IMR-90 (cell line): ENCODE results near the gene MROH2A.

Experiments used
- BHLHE40 ChIP-seq: fragments of 150-350 bp; IDR thresholded peaks from 2 replicates; pipeline ENCODE4 v1.6.1; 2016; ENCODE audit warnings: mild to moderate bottlenecking, low read depth, low read length
- CEBPB ChIP-seq: IDR thresholded peaks from 2 replicates; pipeline ENCODE4 v1.6.1; 2012; ENCODE audit warnings: low read depth, low read length, improper control_type of control experiment
- CHD1 ChIP-seq: IDR thresholded peaks from 2 replicates; pipeline ENCODE4 v1.6.1; 2012; ENCODE audit warnings: low read depth, low read length, improper control_type of control experiment
- MAZ ChIP-seq: IDR thresholded peaks from 2 replicates; pipeline ENCODE4 v1.6.1; 2012; ENCODE audit warnings: low read depth, mild to moderate bottlenecking, low read length, improper control_type of control experiment, moderate library complexity, borderline replicate concordance
- MXI1 ChIP-seq: IDR thresholded peaks from 2 replicates; pipeline ENCODE4 v1.6.1; 2012; ENCODE audit warnings: low read depth, mild to moderate bottlenecking, low read length, moderate library complexity, borderline replicate concordance
- NFE2L2 ChIP-seq: fragments of 150-350 bp; IDR thresholded peaks from 2 replicates; pipeline ENCODE4 v1.6.1; 2016; ENCODE audit warnings: low read depth, mild to moderate bottlenecking, low read length
- POLR2A ChIP-seq: IDR thresholded peaks from 2 replicates; pipeline ENCODE4 v1.6.1; 2012; ENCODE audit warnings: mild to moderate bottlenecking, low read depth, low read length
- RAD21 ChIP-seq: IDR thresholded peaks from 2 replicates; pipeline ENCODE4 v1.6.1; 2012; ENCODE audit warnings: low read length, improper control_type of control experiment
- RCOR1 ChIP-seq: IDR thresholded peaks from 2 replicates; pipeline ENCODE4 v1.6.1; 2012; ENCODE audit warnings: mild to moderate bottlenecking, low read length, improper control_type of control experiment; ENCODE audit not compliant: insufficient replicate concordance
- RFX5 ChIP-seq: IDR thresholded peaks from 2 replicates; pipeline ENCODE4 v1.8.0; 2012; ENCODE audit warnings: low read depth, mild to moderate bottlenecking, low read length, moderate library complexity
- USF2 ChIP-seq: fragments of 150-350 bp; IDR thresholded peaks from 2 replicates; pipeline ENCODE4 v1.6.1; 2017; ENCODE audit warnings: mild to moderate bottlenecking, antibody characterized with exemption, low read length, low read depth
- TF ChIP-seq, protein P1 (sequence below): conservative IDR thresholded peaks from 2 replicates; pipeline ENCODE4 v1.5.1; 2012; ENCODE audit warnings: mild to moderate bottlenecking, low read depth, low read length, improper control_type of control experiment

DNA sequence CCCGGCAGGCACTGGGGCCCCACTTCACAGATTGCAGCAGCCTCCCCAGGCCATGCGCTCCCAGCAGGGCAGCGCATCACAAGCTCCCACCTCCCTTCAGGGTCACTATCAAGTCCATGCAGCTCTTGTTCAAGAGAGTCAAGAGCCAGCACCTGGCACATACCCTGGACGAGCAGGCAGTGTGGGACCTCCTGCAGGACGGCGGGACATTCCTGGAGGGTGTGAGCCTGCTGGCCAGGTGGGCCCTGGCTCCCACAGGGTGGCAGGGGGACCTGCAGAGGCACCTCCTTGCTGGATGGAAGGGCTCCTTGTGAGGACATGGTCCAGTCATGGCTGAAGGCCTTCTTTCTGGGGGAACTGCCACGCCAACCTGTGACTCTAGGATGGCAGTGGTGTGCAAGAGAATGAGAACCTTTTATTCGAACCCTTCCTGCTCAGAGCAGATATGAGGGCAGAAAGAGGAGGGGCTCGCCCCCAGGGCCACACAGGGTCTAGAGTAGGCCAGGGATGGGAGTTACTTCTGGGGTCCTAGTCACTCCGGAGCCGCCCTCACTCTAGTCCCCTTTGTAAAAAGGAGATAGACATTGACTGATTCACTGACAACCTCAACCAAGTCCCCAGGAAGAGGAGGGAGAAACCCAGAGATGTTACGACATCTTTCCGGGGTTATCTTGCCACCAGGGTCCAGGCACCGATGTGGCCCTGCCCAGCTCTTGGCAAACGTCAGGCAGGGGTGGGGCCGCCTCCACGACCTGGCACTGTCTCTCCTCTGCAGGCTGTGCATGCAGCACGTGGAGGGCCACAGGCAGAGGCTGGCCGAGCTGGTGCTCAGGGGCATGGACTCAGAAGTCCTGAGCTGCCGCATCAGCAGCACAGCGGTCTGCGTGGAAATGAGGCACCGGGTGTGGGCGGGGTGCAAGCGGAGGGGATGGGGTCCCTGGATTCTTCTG, 44.9 kb downstream of the MROH2A start:
- TF ChIP-seq, protein P1, sequence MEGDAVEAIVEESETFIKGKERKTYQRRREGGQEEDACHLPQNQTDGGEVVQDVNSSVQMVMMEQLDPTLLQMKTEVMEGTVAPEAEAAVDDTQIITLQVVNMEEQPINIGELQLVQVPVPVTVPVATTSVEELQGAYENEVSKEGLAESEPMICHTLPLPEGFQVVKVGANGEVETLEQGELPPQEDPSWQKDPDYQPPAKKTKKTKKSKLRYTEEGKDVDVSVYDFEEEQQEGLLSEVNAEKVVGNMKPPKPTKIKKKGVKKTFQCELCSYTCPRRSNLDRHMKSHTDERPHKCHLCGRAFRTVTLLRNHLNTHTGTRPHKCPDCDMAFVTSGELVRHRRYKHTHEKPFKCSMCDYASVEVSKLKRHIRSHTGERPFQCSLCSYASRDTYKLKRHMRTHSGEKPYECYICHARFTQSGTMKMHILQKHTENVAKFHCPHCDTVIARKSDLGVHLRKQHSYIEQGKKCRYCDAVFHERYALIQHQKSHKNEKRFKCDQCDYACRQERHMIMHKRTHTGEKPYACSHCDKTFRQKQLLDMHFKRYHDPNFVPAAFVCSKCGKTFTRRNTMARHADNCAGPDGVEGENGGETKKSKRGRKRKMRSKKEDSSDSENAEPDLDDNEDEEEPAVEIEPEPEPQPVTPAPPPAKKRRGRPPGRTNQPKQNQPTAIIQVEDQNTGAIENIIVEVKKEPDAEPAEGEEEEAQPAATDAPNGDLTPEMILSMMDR = no peak
- TF ChIP-seq POLR2A (no peak), CEBPB (no peak), MAZ (no peak), BHLHE40 (no peak), MXI1 (no peak), RAD21 (no peak), RFX5 (no peak), NFE2L2 (no peak), CHD1 (no peak), RCOR1 (no peak), USF2 (no peak)
